ENCODE measurements around the gene MLN.

The MLN gene, protein sequence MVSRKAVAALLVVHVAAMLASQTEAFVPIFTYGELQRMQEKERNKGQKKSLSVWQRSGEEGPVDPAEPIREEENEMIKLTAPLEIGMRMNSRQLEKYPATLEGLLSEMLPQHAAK

DNA sequence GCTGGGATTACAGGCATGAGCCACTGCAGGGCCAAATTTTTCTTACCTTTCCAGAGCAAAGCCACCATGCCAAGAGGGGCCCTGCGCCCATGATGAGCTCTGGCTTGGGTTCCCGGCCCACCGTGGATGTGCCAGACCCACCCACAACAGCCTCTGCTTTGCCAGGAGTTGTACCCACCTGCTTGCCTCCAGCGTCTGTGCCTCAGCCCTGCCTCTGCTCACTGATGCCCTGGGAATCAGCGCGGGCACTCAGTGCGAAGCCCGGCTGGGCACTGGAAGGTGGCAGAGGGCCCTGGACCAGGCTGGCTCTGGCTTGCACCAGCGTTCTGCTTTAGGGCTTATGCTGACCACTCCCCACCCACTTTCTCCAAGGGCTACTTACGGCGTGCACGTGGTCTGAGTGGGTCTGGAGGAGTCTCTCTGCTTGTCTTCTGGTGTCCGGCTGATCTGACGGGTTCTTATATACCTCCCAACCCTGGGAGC is at the start of gene MLN:
TSS of gene MLN (minus strand) at position 433 of the 483 bp plus-strand sequence. CDS start 2,840 bp downstream, outside the sequence.
- no peak for DNase-seq

DNA sequence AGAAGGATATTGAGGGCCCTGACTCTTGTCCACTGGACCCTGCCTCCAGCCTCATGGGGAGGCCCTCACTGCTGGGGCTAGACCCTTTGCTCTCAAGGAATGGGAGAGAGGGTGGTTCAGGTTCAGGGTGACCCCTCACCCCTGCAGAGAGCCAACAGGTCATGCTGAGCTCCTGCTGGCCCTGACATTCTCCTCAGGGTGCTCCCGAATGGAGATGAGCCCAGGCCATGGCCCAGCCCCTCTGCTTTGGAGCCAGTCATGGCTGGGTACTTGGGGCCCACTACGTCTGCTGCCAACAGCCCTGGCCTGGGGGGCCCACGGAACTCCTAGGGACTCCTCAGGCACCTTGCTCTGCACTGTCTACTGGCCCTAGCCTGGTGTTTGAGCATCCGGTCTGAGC is 49.2 kb upstream of the MLN start:
- no peak for DNase-seq

DNA sequence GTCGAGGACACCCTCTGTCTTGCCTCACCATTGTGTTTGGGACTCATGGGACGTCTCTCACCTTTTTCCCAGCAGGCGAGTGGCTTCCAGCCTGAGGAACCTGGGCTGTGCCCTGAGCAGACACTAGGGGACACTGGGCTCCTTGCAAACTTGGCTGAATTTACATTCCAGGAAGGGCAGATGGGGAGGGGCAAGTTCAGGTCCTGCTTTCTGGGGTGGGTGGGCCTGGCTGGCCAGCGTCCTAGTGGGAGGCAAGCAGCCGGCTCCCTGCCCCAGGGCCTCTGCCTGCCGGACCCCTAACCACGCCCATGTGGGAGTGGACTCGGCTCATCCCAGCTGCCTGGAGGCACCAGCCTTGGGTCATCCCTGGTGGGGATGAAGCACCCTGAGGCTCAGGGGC is 48.2 kb upstream of the MLN start:
- DNase-seq, result peak; percentile 18

DNA sequence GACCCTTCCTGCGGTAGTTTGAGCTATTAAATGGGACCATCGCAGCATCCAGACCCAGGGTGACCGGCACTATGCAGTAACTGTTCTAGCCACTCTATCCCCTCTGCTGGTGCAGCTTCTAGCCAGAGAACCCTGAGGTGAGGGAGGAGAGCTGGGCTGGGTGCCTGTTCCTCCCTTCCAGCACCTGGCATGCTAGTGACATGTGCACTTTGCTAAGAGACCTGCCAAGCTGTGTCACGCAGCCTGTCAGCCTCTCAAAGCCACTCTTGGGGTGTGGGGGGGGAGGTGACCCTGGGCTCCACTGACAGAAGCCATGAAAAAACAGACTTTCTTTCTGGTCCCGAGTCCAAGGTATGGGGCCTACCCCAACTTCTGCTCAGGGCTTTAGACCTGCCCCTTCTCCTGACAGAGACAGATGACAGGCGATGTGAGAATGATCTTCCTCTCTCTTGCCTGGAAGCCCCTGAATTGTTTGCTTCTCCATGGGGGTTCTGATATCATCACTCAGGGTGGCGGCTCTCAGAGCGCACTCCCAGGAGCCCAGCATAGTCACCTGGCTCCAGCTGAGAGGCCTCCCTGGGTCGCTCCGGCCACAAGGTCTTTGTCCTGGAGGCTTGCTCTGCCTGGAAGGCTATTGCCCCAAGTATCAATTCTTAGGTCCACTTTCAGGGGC is 47.2 kb upstream of the MLN start:
- no peak for DNase-seq

DNA sequence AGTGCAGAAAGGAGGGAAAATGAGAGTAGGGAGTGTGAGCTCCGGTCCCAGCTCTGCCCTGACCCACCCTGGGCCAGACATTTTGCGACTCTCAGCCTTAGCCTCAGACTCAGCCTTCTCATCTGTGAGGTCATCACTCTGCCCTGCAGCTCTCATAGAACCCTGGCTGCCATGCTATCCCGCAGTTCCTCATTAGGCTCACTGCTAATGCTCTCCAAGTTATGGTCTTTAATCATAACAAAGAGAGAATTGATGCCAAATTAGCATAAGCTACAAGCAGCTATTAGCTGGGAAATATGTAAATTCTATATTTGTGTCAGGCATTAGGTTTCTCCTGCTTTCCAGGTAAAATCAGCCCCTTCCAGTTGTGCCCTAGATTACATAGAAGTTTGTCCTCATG is 46.5 kb upstream of the MLN start:
- DNase-seq, result no peak

DNA sequence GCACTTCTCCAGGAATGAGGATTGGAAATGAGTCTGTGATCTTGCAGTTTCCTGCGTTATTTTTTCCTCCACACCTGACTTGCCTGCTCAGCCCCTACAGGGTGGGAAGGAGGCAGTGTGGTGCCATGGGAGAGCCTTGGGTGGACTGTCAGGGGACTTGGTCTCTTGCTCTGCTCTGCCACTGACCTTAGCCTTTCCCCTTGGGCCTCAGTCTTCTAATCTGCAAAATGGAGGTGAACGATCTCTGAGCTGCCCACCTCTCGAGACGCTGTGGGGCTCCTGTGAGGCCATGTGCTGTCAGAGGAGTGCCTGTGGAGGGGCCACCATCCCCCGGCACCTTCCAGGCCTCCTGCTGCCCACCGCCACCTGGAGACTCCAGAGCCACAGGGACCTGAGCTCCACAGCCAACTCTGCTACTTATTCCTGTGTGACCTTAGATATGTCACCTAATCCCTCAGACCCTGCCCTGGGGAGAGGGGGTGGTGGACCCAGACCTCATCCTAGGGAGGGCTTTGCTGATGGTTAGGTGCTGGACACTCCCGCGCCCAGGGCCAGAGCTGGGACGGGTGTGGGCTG is 45.8 kb upstream of the MLN start:
- DNase-seq, result no peak

DNA sequence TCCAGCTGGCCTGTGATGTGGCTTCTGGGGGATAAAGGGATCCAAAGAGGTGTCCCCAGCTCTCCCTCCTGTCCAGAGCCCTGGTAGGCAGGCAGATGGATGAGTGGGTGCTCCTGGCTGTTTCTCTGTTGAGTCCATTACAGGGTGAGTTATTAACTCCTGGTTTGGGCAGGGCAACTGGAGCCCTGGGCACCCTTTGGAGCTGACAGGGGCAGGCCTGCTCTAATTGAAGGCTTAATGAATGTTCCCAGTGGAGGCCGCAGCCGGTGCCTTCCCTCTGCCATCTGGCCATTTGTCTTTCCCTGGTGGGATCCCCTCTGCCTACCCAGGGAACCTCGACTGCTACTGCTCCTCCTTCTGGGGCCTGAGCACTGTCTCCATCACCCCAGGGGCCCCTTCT is 44.7 kb upstream of the MLN start:
- DNase-seq, result no peak

DNA sequence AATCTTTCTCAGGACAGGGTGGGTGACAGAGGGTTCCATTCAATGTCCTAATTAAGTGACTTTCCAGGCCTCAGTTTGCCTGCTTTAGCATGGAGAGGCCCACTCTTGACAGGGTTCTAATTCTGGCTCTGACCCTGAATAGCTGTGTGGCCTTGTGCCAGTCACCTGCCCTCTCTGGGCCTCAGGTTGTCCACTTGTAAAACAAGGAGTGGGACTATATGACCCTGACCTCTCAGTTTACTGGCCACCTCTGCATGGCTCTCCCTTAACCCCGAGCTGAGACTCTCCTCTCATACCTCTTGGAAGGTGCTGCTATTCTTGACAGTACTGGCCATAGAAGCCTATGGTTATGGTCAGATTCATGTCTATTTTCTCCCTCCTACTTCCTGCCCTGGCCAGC is 44.1 kb upstream of the MLN start:
- DNase-seq, result no peak

DNA sequence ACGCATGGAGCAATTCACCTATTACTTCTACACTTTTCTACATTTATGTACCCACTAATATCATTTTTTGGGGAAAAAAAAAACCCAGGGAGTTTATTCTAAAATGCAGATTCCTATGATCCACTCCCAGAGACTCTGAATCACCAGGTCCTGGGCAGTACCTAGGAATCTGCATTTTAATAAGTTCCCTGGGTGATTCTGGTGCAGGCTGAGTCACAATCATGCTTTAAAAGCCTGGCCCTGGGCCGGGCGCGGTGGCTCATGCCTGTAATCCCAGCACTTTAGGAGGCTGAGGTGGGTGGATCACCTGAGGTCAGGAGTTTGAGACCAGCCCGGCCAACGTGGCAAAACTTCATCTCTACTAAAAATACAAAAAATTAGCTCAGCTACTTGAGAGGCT is 43.3 kb upstream of the MLN start:
- DNase-seq, result no peak

DNA sequence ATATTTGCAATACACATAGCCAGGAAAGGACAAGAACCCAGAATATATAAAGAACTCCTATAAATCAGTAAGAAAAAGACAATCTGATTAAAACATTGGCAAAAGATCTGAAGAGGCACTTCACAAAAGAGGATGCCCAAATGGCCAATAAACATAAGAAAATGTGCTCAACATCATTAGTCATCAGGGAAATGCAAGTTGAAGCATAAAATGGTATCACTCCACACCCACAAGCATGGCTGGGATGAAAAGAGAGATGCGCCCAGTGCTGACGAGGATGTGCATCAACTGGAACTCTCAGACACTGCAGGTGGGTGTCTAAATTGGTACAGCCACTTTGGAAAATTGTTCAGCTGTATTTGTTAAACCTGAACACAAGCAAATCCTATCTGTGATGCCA is 42.4 kb upstream of the MLN start:
- DNase-seq, result no peak

DNA sequence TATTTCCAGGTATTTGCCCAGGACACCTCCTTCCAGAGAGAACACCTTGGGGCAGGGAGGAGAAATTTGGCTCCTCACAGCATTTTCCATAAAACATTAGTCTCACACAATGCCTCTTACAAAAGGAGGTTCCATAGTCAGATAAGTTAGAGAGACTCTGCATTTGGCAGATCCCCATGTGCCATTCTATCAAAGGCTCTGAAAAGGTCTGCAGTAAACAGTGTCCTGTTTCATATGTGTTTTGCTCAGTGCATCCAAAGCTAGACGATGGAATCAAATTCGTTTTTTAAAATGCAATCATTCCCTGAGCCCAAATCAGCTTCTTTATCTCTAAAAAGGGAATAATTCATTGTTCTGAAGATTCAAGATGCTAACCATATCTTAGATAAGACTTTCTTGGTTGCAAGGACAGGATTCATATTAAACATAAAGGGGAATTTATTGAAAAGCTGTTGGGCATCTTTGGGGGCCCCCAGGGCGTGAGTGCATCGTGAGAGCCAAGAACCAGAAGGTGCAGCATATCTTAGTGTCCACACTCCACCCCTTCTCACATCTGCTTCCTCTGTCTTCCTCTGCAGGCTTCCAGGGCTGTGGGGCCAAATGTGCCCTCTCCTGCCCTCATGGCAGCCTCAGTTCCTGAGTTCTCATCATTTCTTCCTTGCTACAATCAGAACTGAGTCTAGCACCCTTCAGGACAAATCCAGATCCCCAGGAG is 41.4 kb upstream of the MLN start:
- no peak for DNase-seq

DNA sequence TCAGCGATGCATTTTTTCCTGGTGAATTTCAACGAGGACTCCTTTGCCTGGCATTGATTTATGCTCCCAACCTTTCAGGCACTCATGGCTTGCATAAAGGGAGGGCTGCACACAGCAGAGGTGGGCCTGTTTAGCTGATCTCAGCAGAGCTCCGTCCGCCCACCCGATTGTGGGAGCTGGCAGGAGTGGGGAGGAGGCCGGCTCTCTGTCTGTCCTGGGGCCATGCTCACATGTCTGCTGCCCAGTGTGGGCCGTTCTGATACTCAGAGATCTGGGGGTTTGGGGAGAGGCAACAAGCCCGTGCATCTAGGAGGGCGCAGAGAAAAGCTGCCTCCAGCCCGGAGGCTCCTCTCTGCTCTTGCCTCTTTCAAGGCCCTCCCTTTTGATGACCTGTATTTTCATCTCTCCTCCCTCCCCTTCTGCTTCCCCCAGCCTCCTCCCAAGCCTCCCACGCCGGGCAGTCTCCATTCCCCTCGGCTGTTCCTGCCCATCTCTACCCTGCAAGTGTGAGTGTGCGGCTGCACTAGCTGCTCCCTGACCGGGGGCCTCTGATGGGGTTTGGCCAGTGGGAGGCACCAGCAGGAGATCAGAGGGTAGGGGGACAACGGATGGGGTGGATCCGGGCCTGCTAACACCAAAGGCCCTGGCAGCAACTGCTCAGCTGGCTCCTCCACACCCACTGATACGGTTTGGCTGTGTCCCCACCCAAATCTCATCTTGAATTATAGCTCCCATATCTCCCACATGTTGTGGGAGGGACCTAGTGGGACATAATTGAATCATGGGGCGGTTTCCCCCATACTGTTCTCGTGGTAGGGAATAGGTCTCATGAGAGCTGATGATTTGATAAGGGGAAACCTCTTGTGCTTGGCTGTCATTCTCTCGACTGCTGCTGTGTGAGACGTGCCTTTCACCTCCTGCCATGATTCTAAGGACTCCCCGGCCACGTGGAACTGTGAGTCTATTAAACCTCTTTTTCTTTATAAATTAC is 39.6 kb upstream of the MLN start:
- no peak for DNase-seq

DNA sequence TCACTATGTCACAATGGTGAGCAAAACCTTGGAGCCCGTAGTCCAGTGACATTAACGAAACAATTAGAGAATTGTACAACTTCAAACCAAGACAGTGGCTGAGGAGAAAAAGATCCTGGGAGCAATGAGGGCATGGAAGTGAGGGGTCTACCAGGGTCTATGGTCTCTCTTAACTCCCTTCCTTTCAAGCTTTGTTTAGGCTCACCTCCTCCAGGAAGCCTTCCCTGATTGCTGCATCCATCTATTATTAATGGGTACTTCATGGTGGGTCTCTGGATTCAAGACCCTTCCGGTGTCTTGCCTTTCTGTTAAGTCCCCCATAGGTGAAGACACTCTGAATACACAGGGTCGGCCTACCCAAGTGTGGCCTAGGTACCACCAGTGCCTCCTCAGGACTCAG is 38.1 kb upstream of the MLN start:
- no peak for DNase-seq

DNA sequence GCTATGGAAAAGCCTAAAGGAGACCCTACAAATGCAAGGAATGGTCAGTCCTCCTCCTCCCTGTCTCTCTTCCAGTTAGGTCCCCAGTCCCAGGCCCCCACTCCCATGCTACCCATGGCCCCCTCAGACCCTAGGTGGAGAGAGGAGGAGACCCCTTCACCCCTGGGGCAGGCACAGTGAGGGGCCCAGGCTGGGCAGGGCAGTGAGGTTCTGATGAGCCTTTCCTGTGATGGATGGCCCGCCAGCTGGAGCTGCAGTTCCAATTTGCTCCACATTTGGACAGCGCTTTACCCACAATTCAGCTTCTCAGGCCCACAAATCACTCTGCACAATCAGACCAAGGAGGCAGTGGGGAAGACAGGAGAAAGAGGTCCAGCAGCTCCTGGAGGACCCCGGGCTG is 37.3 kb upstream of the MLN start:
- DNase-seq, result no peak

DNA sequence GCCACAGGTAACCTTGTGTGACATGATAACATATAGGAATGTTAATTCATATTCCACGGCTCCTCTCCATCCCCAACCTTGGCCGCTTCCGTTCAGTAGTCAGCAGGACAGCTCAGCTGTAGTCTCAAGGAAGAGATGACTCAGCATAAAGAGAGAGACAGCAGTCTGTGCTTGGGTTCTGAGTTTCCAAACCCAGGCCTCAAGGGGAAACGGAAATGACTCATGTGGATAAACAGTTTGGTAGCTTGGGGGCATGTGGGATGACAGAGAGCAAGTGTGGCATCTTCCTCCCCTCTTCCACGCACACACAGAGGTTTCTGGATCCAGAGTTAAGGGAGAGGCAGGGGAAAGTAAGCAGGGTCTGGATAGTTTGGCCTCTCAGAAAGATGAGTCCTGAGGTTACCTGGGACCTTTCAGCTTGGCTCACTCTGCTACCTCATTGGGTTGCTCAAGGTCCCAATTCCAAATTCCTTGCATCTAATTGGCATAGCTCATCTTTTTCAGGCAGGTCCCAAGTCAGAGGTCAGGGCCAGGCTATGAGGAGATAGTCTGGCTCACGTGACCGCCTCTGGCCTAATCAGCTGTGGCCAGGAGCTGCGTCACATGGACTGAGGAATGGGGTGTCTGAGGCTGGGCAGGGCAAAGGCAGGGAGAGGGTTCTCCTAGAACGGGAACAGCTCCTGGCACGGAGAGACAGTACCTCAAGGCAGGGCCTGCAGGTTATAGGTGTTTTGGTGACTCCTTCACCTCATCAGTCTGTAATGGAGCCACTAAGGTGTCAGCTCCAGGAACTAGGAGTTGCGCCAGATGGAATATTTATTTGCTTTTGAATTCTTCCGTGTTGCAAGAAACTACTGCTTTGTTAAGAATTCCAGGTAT is 36.5 kb upstream of the MLN start:
- no peak for DNase-seq

DNA sequence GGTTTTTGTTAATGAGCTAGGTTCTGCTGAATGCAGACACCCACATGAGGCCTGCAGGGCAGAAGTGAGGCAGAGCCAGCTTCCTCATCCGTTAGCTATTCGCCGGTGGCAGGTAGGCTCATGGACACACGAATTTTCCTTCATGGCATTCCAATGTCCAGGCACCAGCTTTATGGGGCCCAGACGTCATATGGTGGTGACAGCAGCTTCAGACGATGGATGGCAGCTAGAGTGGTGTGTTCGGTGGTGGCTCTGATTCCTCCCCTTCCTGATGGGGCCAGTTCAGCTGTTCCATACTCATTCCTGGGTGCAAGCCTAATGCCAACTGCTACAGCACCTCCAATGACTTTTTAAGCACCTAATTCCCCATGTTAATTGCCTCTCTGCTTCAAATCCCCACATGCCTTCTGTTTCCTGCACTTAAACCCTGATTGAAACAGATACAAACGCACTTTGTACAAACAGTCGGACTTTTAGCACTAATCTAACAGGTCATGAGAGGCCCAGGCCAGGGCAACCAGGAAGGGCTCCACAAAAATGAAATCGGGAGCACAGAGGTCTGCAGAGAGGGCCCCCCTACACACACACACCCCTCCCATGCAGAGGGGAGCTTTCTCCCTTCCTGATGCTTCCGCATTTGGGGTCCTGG is 35.7 kb upstream of the MLN start:
- DNase-seq, result no peak

DNA sequence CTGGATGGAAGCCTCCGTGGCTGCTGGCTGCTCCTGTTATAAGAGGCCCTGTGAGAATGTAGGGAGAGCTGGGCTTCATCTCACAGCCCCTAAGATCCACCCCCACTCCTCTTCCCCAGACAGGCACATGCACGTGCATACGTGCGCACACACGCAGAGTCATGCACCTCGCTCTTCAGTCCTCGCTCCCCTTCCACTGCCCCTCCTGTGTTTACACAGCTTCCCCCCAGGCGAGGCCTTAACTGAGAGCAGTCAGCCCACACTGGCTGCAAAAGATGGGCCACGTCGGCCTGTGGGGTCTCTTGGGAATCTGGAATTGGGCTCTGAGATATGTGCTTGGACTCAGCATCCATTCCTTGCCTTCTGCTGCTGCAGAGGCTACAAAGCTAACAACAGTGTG is 35.2 kb upstream of the MLN start:
- no peak for DNase-seq

DNA sequence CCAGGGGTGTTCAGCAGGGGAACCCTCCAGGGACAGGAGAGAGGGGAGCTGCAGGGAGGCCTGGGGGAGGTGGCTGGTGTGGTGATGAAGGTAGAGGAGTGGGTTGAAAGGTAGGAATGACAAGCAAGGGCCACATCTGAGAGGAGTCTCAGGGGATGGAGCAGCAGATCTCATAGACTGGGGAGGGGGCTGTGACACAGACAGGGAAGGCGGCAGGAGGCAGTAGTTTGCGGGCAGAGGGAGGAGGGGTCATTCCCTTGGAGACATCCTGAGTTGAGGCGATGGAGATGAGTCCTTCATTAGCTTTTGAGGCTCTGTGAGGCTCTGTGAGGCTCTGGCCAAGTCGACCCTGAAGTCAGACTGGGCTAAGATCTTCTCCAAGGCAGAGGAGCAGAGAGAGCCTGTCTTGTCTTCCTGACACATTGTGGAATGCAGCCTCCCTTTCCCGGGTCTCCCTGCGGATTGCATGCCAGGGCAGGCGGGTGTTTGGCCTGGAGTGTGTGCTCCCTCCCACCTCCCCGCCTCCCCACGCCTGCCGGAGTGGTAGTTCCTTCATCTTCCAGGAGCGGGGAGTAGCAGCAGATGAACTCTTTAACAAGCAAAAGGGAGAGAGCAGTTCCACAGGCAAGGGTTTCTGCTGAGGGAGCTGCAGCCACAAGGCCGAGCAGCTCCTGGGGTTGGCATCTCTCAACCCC is 34.3 kb upstream of the MLN start:
- DNase-seq, result no peak

DNA sequence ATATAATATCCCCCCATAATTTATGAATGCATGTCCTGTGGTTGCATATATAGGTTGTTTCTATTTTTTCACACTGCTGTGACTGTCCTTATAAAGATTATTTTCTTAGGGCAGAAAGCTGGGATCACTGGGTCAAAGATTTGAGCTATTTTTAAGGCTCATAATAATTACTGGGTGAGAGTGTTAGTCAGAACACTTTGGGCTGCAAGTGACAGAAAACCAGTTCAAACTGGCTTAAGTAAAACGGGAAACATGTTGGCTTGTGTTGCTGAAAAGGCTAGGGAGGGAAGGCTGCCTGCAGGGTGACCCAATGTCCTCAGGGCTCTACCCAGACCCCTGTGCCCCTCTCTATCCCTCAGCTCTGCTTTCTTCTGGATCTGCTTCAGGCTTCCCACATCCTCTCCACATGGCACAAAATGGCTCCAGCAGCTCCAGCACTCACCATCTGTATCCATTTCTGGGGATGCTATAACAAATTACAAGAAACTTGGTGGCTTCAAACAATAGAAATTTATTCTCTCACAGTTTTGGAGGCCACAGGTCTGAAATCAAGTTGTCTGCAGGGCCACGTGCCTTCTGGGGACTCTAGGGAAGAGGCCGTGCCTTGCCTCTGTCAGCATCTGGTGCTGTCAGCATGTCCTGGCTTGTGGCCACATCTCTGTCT is 33.1 kb upstream of the MLN start:
- DNase-seq, result no peak

Measured in activated CD4-positive, alpha-beta T cell treated with anti-CD3 and anti-CD28 coated beads, Interleukin-2, amount 50 U/mL, for 1 hour (primary cell).